Kidney (tissue), 14 donors: ENCODE measurements around the gene XIAP. TPM values are rescaled to one million over a fixed set of nuclear protein-coding genes. Genes with fewer than 3 reads are reported as not detected.

Experiments used
- DNase-seq, 5 donors: peaks; one replicate each; pipeline ENCODE4 v3.0.0-alpha.2; 2013 to 2020
- FAIRE-seq: peaks from 2 replicates; lab custom pipeline; 2012; peaks lifted over from hg19 to GRCh38; lab: Jason Lieb, UNC
- H3K27ac ChIP-seq, 2 donors: one replicate each; pipeline ENCODE4 v1.7.0; 2013; ENCODE audit warnings: low read depth in 2 of 2, low read length in 2 of 2, inconsistent platforms in 1 of 2
- H3K27me3 ChIP-seq: one replicate; pipeline ENCODE4 v1.7.1; 2013; ENCODE audit warnings: low read length, inconsistent platforms; ENCODE audit not compliant: control insufficient read depth, insufficient read depth
- H3K36me3 ChIP-seq, 3 donors: one replicate each; pipeline versions ENCODE4 v1.7.0 to v1.7.1; 2013; ENCODE audit warnings: low read length in 3 of 3, control low read depth in 1 of 3, inconsistent platforms in 1 of 3; ENCODE audit not compliant: insufficient read depth in 3 of 3, control insufficient read depth in 2 of 3
- H3K4me1 ChIP-seq, 3 donors: one replicate each; pipeline versions ENCODE4 v1.7.0 to v1.7.1; 2013; ENCODE audit warnings: low read length in 3 of 3, inconsistent platforms in 1 of 3, low read depth in 1 of 3; ENCODE audit not compliant: control insufficient read depth in 2 of 3, insufficient read depth in 2 of 3
- H3K4me3 ChIP-seq, 3 donors: one replicate each; pipeline versions ENCODE4 v1.7.0 to v1.8.1; 2013; ENCODE audit warnings: low read length in 3 of 3, control low read depth in 1 of 3, inconsistent platforms in 1 of 3
- H3K9ac ChIP-seq, 3 donors: one replicate each; pipeline versions ENCODE4 v1.7.0 to v1.7.1; 2013; ENCODE audit warnings: low read length in 3 of 3, control low read depth in 1 of 3, inconsistent platforms in 1 of 3
- H3K9me3 ChIP-seq, 3 donors: one replicate each; pipeline versions ENCODE4 v1.7.0 to v1.7.1; 2013; ENCODE audit warnings: low read length in 3 of 3, control low read depth in 1 of 3, inconsistent platforms in 1 of 3; ENCODE audit not compliant: control insufficient read depth in 2 of 3, insufficient read depth in 1 of 3
- intact Hi-C: fragments of 100-400 bp; cut with DNase I; formaldehyde crosslinking; loops from one replicate; pipeline ENCODE4 v1.11.1; 2022
- polyA plus RNA-seq: library from polyadenylated mRNA; stranded (reverse); fragments of 350-450 nt; fragmentation: Illumina TruSeq; extraction: RNeasy Lipid Tissue Mini Kit (QIAGEN cat#74804); gene quantifications from one replicate; pipeline ENCODE4 v1.2.3, GENCODE V29; 2014; ENCODE audit warnings: low read depth, low replicate concordance; ENCODE audit not compliant: insufficient read depth
- total RNA-seq: library from RNA; stranded (reverse); fragmentation: NEBNext Ultra II Directional; extraction: Animal tissue kit (Norgen Biotek cat#: 25700); gene quantifications from one replicate; pipeline ENCODE4 v1.2.1, GENCODE V29; 2021
- TF ChIP-seq, protein P1 (sequence below): IDR thresholded peaks from 3 replicates; pipeline ENCODE4 v1.5.1; 2012; ENCODE audit warnings: mild to moderate bottlenecking, moderate library complexity, borderline replicate concordance; ENCODE audit not compliant: insufficient read depth; ENCODE audit errors: extremely low read depth
- donor health status: control.
- donor health status: control.
- donor health status: control.
- donor health status: control.
- donor health status: control.
- donor health status: DM: yes; HTN: yes; CAD: no.
- donor health status: Normal renal cell carcinoma (clear cell type).

XIAP gene
- total and polyA plus RNA-seq, 2 donors from 2014 or later: 29.0 to 70.9 TPM

GRCh38 chrX:123943074-123943473, 83.2 kb downstream of the XIAP start:
- Histone ChIP-seq H3K4me1 (no peaks in the 10 kb centered on the region), H3K36me3 (no peaks in the 10 kb centered on the region), H3K4me3 (no peak overlapping the region), H3K9ac (no peak overlapping the region), H3K9me3 (no peaks in the 10 kb centered on the region), H3K27me3 (no peaks in the 10 kb centered on the region), H3K27ac (no peak overlapping the region)
- intact Hi-C loops: no loop called here
- TF ChIP-seq, protein P1, sequence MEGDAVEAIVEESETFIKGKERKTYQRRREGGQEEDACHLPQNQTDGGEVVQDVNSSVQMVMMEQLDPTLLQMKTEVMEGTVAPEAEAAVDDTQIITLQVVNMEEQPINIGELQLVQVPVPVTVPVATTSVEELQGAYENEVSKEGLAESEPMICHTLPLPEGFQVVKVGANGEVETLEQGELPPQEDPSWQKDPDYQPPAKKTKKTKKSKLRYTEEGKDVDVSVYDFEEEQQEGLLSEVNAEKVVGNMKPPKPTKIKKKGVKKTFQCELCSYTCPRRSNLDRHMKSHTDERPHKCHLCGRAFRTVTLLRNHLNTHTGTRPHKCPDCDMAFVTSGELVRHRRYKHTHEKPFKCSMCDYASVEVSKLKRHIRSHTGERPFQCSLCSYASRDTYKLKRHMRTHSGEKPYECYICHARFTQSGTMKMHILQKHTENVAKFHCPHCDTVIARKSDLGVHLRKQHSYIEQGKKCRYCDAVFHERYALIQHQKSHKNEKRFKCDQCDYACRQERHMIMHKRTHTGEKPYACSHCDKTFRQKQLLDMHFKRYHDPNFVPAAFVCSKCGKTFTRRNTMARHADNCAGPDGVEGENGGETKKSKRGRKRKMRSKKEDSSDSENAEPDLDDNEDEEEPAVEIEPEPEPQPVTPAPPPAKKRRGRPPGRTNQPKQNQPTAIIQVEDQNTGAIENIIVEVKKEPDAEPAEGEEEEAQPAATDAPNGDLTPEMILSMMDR: no peak
- FAIRE-seq (no peak), DNase-seq (no peak)

DNA sequence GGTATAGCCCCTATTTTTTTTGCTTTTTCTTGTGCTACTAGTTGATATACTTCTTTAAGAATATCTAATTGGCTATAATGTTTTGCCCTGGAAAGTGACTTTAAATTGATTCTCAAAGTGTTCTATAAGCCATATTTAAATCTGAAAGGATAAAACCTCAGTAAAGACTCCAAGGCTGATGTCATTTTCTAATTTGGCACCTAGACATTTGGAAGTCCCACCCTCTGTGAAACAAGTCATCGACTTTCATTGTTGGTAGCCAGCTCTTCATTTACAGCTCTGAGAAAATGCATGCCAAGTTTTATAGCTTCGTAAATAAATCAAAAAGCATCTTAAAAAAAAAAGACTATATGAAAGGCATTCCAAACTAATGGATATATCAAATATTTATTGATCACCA, 83.6 kb downstream of the XIAP start:
- TF ChIP-seq, protein P1: no peak
- H3K27ac ChIP-seq: no peak overlapping the region
- H3K9ac ChIP-seq: no peak overlapping the region
- FAIRE-seq (peak; percentile 54), DNase-seq (no peak)
- intact Hi-C loops: no loop called here
- no peaks in the 10 kb centered on the region for H3K36me3 ChIP-seq
- H3K4me1 ChIP-seq: no peaks in the 10 kb centered on the region
- no peaks in the 10 kb centered on the region for H3K27me3 ChIP-seq
- no peak overlapping the region for H3K4me3 ChIP-seq
- no peaks in the 10 kb centered on the region for H3K9me3 ChIP-seq

DNA sequence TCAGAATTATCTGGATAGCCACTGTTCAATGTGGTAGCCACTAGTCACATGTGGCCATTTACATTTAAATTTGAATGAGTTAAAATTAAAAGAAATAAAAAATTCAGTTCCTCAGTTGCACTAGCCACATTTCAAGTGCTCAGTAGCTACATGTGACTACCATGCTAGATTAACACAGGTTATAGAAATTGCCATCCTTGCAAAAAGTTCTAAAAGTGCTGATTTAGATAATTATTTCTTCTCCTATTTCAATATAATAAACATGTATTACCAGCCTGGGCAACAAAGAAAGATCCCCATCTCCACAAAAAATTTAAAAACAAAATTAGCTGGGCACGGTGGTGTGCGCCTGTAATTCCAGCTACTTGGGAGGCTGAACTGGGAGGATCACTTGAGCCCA, 90.0 kb downstream of the XIAP start:
- no peaks in the 10 kb centered on the region for H3K4me1 ChIP-seq
- no peak for FAIRE-seq
- no peaks in the 10 kb centered on the region for H3K9me3 ChIP-seq
- H3K27ac ChIP-seq: no peak overlapping the region
- no peak for DNase-seq
- intact Hi-C loops: no loop called here
- H3K4me3 ChIP-seq: no peak overlapping the region
- TF ChIP-seq, protein P1: no peak
- H3K36me3 ChIP-seq: no peaks in the 10 kb centered on the region
- H3K9ac ChIP-seq: no peak overlapping the region
- H3K27me3 ChIP-seq: no peaks in the 10 kb centered on the region
